GM23248 (cell line): ENCODE results near the gene FITM1. TPM values are rescaled to one million over a fixed set of nuclear protein-coding genes. Genes with fewer than 3 reads are reported as not detected.

Source experiments
- DNase-seq: peaks from one replicate; pipeline ENCODE4 v3.0.0-alpha.2; 2015
- H2AFZ ChIP-seq: fragments of 200-600 bp; sonication (generic); 2 replicates; pipeline ENCODE4 v1.6.1; 2016; ENCODE audit warnings: antibody characterized with exemption
- H3F3A ChIP-seq: fragments of 200-600 bp; sonication (generic); 2 replicates; pipeline ENCODE4 v1.6.1; 2016; ENCODE audit warnings: mild to moderate bottlenecking, antibody characterized with exemption, mixed run types; ENCODE audit not compliant: insufficient read depth
- H3K27ac ChIP-seq: fragments of 200-600 bp; sonication (generic); 2 replicates; pipeline ENCODE4 v1.5.1; 2016; ENCODE audit warnings: mild to moderate bottlenecking
- H3K27me3 ChIP-seq: fragments of 200-600 bp; sonication (generic); replicated peaks from 2 replicates; pipeline ENCODE4 v1.6.1; 2016; ENCODE audit warnings: mild to moderate bottlenecking; ENCODE audit not compliant: insufficient read depth
- H3K36me3 ChIP-seq: fragments of 200-600 bp; sonication (generic); 2 replicates; pipeline ENCODE4 v1.6.1; 2016; ENCODE audit warnings: low read depth, mild to moderate bottlenecking
- H3K4me1 ChIP-seq: fragments of 200-600 bp; sonication (generic); 2 replicates; pipeline ENCODE4 v1.6.1; 2016; ENCODE audit warnings: mild to moderate bottlenecking; ENCODE audit not compliant: insufficient read depth
- H3K4me2 ChIP-seq: fragments of 200-600 bp; sonication (generic); one replicate; pipeline ENCODE4 v1.6.1; 2016; ENCODE audit warnings: mild to moderate bottlenecking; ENCODE audit not compliant: unreplicated experiment
- H3K4me3 ChIP-seq: fragments of 200-600 bp; sonication (generic); 2 replicates; pipeline ENCODE4 v1.5.1; 2016; ENCODE audit warnings: mild to moderate bottlenecking
- H3K79me2 ChIP-seq: fragments of 200-600 bp; sonication (generic); 2 replicates; pipeline ENCODE4 v1.6.1; 2016; ENCODE audit warnings: mild to moderate bottlenecking; ENCODE audit not compliant: insufficient read depth
- H3K9ac ChIP-seq: fragments of 200-600 bp; sonication (generic); 2 replicates; pipeline ENCODE4 v1.6.1; 2016; ENCODE audit warnings: mild to moderate bottlenecking
- H3K9me2 ChIP-seq: fragments of 200-600 bp; sonication (generic); 2 replicates; pipeline ENCODE4 v1.6.1; 2016; ENCODE audit warnings: mixed run types, mild to moderate bottlenecking, moderate library complexity; ENCODE audit not compliant: insufficient read depth
- H3K9me3 ChIP-seq: fragments of 200-600 bp; sonication (generic); one replicate; pipeline ENCODE4 v1.6.1; 2017; ENCODE audit warnings: low read depth
- H4K20me1 ChIP-seq: fragments of 200-600 bp; sonication (generic); 2 replicates; pipeline ENCODE4 v1.6.0; 2016; ENCODE audit not compliant: insufficient read depth
- EZH2 ChIP-seq: fragments of 200-600 bp; sonication (generic); IDR thresholded peaks from 2 replicates; pipeline ENCODE4 v1.6.1; 2018; ENCODE audit warnings: antibody characterized with exemption, mild to moderate bottlenecking; ENCODE audit not compliant: insufficient read depth, poor library complexity, severe bottlenecking
- EZH2phosphoT487 ChIP-seq: fragments of 200-600 bp; sonication (generic); IDR thresholded peaks from 2 replicates; pipeline ENCODE4 v1.6.1; 2018; ENCODE audit warnings: antibody characterized with exemption, moderate library complexity, mild to moderate bottlenecking, low read depth; ENCODE audit not compliant: insufficient read depth
- WGBS, 2 experiments: methylation state at CpG; one replicate each; pipeline ENCODE4 v1.1.6; 2015 to 2017; ENCODE audit warnings: low lambda C conversion rate in 2 of 2, low coverage in 1 of 2; ENCODE audit errors: missing lambda C conversion rate in 2 of 2; 5-methylcytosine and 5-hydroxymethylcytosine counted together
- in situ Hi-C: fragments of 300-500 bp; cut with MboI; formaldehyde crosslinking; loops from 2 replicates; pipeline ENCODE4 v1.15.0; 2020
- polyA plus RNA-seq: library from polyadenylated mRNA; unstranded; fragments of >200 nt; fragmentation: Nextera tagmentation; extraction: Ambion mirVana; gene quantifications from 2 replicates; pipeline ENCODE4 v1.2.1, GENCODE V29; 2016
- total RNA-seq: library from RNA; depleted of rRNA; stranded (reverse); fragments of >200 nt; shearing (Covaris generic); gene quantifications from 2 replicates; pipeline ENCODE4 v1.2.3, GENCODE V29; 2014

FITM1 gene
- total and polyA plus RNA-seq, 2 experiments from 2014 or later: not detected

DNA sequence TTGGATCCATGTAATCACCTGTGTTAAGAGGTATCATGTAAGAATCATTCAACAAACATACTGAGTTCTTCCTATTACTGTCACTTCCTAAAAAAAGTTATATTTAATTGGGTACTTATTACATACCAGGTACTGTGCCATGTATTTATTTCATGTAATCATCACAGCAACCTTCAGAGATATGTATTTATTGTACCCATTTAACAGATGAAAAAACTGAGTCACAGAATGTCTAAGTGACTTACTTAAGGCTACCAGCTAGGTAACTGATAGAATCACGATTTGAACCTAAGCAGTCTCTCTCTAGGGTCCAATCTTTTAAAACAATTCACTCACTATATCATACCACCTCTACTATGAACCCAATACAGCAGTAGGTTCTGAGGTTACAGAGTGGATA lies 14.0 kb downstream of the FITM1 start:
- H3K27me3 ChIP-seq: no peaks in the 10 kb centered on the region
- no peaks in the 10 kb centered on the region for H3K9me2 ChIP-seq
- WGBS, 2 experiments: 96 to 100% methylated on average over 1 of the region's 1 CpG
- no peaks in the 10 kb centered on the region for H4K20me1 ChIP-seq
- no peak overlapping the region for H3K4me3 ChIP-seq
- H3K36me3 ChIP-seq: peaks cover 4% of the 10 kb centered on the region; the same call in 1 of the 2 replicates
- no peak overlapping the region for H2AFZ ChIP-seq
- in situ Hi-C loops: no loop called here
- peaks cover 55% of the 10 kb centered on the region for H3K79me2 ChIP-seq
- DNase-seq: no peak
- no peak overlapping the region for H3K9ac ChIP-seq
- H3K27ac ChIP-seq: no peak overlapping the region
- no peaks in the 10 kb centered on the region for H3K9me3 ChIP-seq
- peaks cover 44% of the 10 kb centered on the region for H3K4me1 ChIP-seq
- no peak for TF ChIP-seq EZH2phosphoT487
- H3F3A ChIP-seq: peaks cover 41% of the 10 kb centered on the region
- no peak overlapping the region for H3K4me2 ChIP-seq

DNA sequence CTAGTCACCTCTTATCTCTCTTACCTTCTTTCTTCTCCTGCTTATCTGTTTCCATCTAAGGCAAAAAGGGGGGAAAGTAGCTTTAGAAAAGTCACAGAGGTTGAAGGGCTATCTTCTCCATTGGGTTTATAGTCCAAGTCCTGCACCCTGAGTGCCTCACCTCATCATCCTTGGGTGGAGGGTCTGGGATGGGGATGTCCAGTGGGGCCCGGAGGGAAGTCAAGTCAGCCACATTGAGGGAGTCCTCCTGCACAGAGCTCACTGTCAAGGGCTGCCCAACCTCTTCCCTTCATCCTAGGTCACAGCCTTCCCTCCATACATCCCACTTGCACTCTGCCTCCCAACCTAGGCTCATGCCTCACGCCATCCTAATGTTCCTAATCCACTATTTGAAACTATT lies 14.8 kb downstream of the FITM1 start:
- Histone ChIP-seq H3K9me2 (no peaks in the 10 kb centered on the region), H3K27ac (peak overlapping the region; percentile 79; the same call in 1 of the 2 replicates), H3K27me3 (no peaks in the 10 kb centered on the region), H3K79me2 (peaks cover 55% of the 10 kb centered on the region), H3K9me3 (no peaks in the 10 kb centered on the region), H3K4me1 (peaks cover 37% of the 10 kb centered on the region), H2AFZ (no peak overlapping the region), H3K4me3 (peak overlapping the region; percentile 84), H3K9ac (peak overlapping the region; percentile 80), H4K20me1 (no peaks in the 10 kb centered on the region), H3K4me2 (peak overlapping the region; percentile 83), H3K36me3 (peaks cover 8% of the 10 kb centered on the region; the same call in 1 of the 2 replicates), H3F3A (peaks cover 41% of the 10 kb centered on the region)
- no peak for DNase-seq
- TF ChIP-seq EZH2phosphoT487: no peak
- 81 to 88% methylated on average over 2 of the region's 2 CpGs for WGBS, 2 experiments
- in situ Hi-C loops: no loop called here

DNA sequence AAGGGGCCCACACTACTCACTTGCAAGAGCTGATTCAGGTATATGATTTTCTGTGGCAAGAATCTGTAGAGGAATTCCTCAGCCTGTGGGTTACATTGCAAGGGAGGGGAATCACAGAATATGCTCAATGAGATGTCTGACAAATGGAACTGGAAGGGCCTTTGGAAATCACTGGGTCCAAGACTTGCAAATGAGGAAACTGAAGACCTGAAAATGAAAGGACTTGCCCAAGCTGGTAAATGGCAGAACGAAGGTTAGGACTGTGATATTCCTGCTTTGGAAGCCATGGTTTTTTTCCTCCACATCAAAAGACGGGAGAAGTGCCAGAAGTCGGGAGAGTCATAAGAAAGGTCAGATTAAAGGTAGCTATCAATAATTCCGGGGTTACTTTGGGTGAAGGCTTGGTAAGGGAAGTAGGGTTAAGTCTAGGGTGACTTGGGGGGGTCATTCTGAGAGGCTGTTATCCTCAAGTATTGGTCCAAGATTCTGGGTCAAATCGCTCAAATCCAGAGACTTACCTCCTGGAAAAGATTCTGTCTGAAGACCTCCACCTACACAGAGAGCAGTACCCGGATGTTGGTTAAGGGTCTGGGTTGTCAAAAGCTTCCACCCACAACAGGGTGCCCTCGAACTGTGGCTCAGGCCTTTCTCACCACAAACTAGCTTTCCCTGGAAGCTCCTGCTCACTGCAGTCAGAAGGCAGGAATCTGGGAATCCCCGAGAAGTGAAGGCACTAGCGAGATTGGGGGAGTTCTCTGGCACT lies 15.4 kb downstream of the FITM1 start:
- no peaks in the 10 kb centered on the region for H3K9me2 ChIP-seq
- peak overlapping the region; percentile 66 for H2AFZ ChIP-seq
- H3K9me3 ChIP-seq: no peaks in the 10 kb centered on the region
- H3K4me3 ChIP-seq: peak overlapping the region; percentile 84
- H3K27ac ChIP-seq: peak overlapping the region; percentile 79
- peaks cover 37% of the 10 kb centered on the region for H3K4me1 ChIP-seq
- peaks cover 8% of the 10 kb centered on the region; the same call in 1 of the 2 replicates for H3K36me3 ChIP-seq
- in situ Hi-C loops: no loop called here
- H3K9ac ChIP-seq: peak overlapping the region; percentile 80
- no peak for TF ChIP-seq EZH2phosphoT487
- no peak for TF ChIP-seq EZH2
- peaks cover 55% of the 10 kb centered on the region for H3K79me2 ChIP-seq
- H4K20me1 ChIP-seq: no peaks in the 10 kb centered on the region
- peak overlapping the region; percentile 83 for H3K4me2 ChIP-seq
- peak; percentile 80 for DNase-seq
- H3K27me3 ChIP-seq: no peaks in the 10 kb centered on the region
- WGBS, 2 experiments: 15 to 17% methylated on average over 9 of the region's 9 CpGs
- H3F3A ChIP-seq: peaks cover 41% of the 10 kb centered on the region

DNA sequence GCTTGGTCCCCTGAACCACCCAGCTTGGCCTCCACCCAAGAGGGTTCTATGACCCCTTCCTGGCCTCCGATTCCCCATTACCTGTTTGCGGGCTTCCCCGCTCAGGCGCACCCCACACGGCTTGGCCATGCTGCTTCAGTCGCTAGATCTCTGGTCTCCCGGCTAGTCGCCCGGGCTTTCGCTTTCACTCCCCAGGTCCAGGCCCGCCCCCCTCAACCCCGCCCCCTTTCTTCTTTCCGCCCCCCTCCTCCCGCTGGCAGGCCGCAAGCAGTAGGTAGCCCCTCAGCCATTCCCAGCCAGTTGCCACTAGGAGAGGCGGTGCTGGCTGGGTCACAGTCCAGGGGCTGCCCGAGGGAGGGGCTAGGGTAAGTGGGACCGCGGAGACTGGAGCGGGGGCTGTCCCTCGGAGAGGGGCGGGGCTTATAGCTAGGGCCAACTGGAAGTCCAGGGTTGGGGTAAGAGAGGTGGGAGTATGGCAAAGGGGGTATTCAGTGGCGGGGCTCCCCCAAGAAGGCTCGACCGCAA lies 16.1 kb downstream of the FITM1 start, which contains the start of gene PSME2:
TSS of gene PSME2 (minus strand) at position 158 of the 525 bp plus-strand sequence. CDS start at position 129, 29 bp downstream.
- H3K27ac ChIP-seq: peak within 1 kb of the TSS; percentile 79
- no peaks in the 10 kb centered on the region for H3K27me3 ChIP-seq
- H3K4me2 ChIP-seq: peak within 1 kb of the TSS; percentile 85
- in situ Hi-C loops: no loop called here
- H2AFZ ChIP-seq: peak within 1 kb of the TSS; percentile 66
- peak within 1 kb of the TSS; percentile 80 for H3K9ac ChIP-seq
- H4K20me1 ChIP-seq: no peaks in the 10 kb centered on the region
- peaks cover 37% of the 10 kb centered on the region for H3K4me1 ChIP-seq
- H3K79me2 ChIP-seq: peaks cover 55% of the 10 kb centered on the region
- no peaks in the 10 kb centered on the region for H3K9me2 ChIP-seq
- WGBS, 2 experiments: 0 to 1% methylated on average over 7 to 25 of the region's 25 CpGs
- peak within 1 kb of the TSS; percentile 84 for H3K4me3 ChIP-seq
- H3K36me3 ChIP-seq: peaks cover 8% of the 10 kb centered on the region; the same call in 1 of the 2 replicates
- peak; percentile 95 for DNase-seq
- peaks cover 41% of the 10 kb centered on the region for H3F3A ChIP-seq
- TF ChIP-seq EZH2phosphoT487: no peak
- no peak for TF ChIP-seq EZH2
- no peaks in the 10 kb centered on the region for H3K9me3 ChIP-seq
